SK-N-SH (cell line): ENCODE measurements around the gene GP1BA. TPM values are rescaled to one million over a fixed set of nuclear protein-coding genes. Genes with fewer than 3 reads are reported as not detected.

Source experiments
- CTCF ChIA-PET: fragments of 300-600, 350-600 bp; formaldehyde crosslinking; extraction: SDS; loops from one replicate; lab custom pipeline; 2021; lab: Yijun Ruan, JAX
- POLR2A ChIA-PET: fragments of 350-600 bp; sonication (Branson Sonifier 250); formaldehyde crosslinking; extraction: SDS; loops from one replicate; lab custom pipeline; 2020; ENCODE audit warnings: antibody characterized with exemption, inconsistent platforms; lab: Yijun Ruan, JAX
- DNase-seq: peaks from one replicate; pipeline ENCODE4 v3.0.0; 2012
- H2AFZ ChIP-seq: fragments of 200-600 bp; sonication (generic); 2 replicates; pipeline ENCODE4 v1.8.1; 2016; ENCODE audit warnings: antibody characterized with exemption, mild to moderate bottlenecking, low read depth
- H3F3A ChIP-seq: fragments of 200-600 bp; sonication (generic); replicated peaks from 2 replicates; pipeline ENCODE3; 2016; ENCODE audit warnings: antibody characterized with exemption, mild to moderate bottlenecking; ENCODE audit not compliant: insufficient read depth
- H3K27ac ChIP-seq, 2 experiments: fragments of 200-500 bp in 1 of 2; fragments of 200-600 bp in 1 of 2; sonication (Bioruptor generic) in 1 of 2; sonication (generic), shearing (Covaris generic) in 1 of 2; 2 replicates each; pipeline versions ENCODE4 v1.5.1 to v1.6.1; 2014 to 2016; ENCODE audit warnings: low read depth in 2 of 2, inconsistent platforms in 1 of 2, low read length in 1 of 2, mild to moderate bottlenecking in 1 of 2, mixed read lengths in 1 of 2
- H3K27me3 ChIP-seq: fragments of 200-600 bp; sonication (generic), shearing (Covaris generic); 2 replicates; pipeline ENCODE4 v1.6.1; 2016; ENCODE audit warnings: mixed run types; ENCODE audit not compliant: insufficient read depth
- H3K36me3 ChIP-seq, 2 experiments: fragments of 200-500 bp in 1 of 2; fragments of 200-600 bp in 1 of 2; sonication (Bioruptor generic) in 1 of 2; sonication (generic) in 1 of 2; replicated peaks in 1 of 2; 2 replicates each; pipeline versions ENCODE3 to v1.5.1; 2014 to 2016; ENCODE audit warnings: low read length in 1 of 2, mild to moderate bottlenecking in 1 of 2; ENCODE audit not compliant: insufficient read depth in 2 of 2, control insufficient read depth in 1 of 2
- H3K4me1 ChIP-seq, 2 experiments: fragments of 200-500 bp in 1 of 2; fragments of 200-600 bp in 1 of 2; sonication (Bioruptor generic) in 1 of 2; sonication (generic), shearing (Covaris generic) in 1 of 2; 2 replicates each; pipeline versions ENCODE4 v1.5.1 to v1.6.1; 2014 to 2016; ENCODE audit warnings: low read depth in 1 of 2, low read length in 1 of 2, mixed run types in 1 of 2; ENCODE audit not compliant: insufficient read depth in 2 of 2, control insufficient read depth in 1 of 2
- H3K4me2 ChIP-seq: fragments of 200-600 bp; sonication (generic), shearing (Covaris generic); 2 replicates; pipeline ENCODE4 v1.6.1; 2017; ENCODE audit warnings: mixed run types
- H3K4me3 ChIP-seq, 2 experiments: fragments of 200-500 bp in 1 of 2; fragments of 200-600 bp in 1 of 2; sonication (Bioruptor generic) in 1 of 2; sonication (generic), shearing (Covaris generic) in 1 of 2; 2 replicates each; pipeline versions ENCODE4 v1.5.1 to v1.8.1; 2014 to 2016; ENCODE audit warnings: low read depth in 2 of 2, inconsistent platforms in 1 of 2, low read length in 1 of 2, mild to moderate bottlenecking in 1 of 2, mixed read lengths in 1 of 2, moderate library complexity in 1 of 2
- H3K79me2 ChIP-seq: fragments of 200-600 bp; sonication (generic); 2 replicates; pipeline ENCODE4 v1.8.1; 2017; ENCODE audit warnings: mild to moderate bottlenecking; ENCODE audit not compliant: insufficient read depth
- H3K9ac ChIP-seq: fragments of 200-600 bp; sonication (generic); 2 replicates; pipeline ENCODE4 v1.6.1; 2017; ENCODE audit warnings: mixed run types
- H3K9me2 ChIP-seq: fragments of 200-600 bp; sonication (generic); 2 replicates; pipeline ENCODE4 v1.6.1; 2017; ENCODE audit warnings: mixed run types
- H3K9me3 ChIP-seq: fragments of 200-600 bp; sonication (generic); 2 replicates; pipeline ENCODE4 v1.6.1; 2017; ENCODE audit warnings: mixed run types, mild to moderate bottlenecking, moderate library complexity
- H4K20me1 ChIP-seq: fragments of 200-600 bp; sonication (generic); 2 replicates; pipeline ENCODE4 v1.6.1; 2017; ENCODE audit warnings: mild to moderate bottlenecking, mixed run types; ENCODE audit not compliant: insufficient read depth
- EZH2phosphoT487 ChIP-seq: fragments of 200-600 bp; sonication (generic); IDR thresholded peaks from 2 replicates; pipeline ENCODE4 v1.6.1; 2017; ENCODE audit warnings: low read depth, mixed run types, mild to moderate bottlenecking, antibody characterized with exemption, moderate library complexity, borderline replicate concordance
- FOSL2 ChIP-seq: IDR thresholded peaks from 2 replicates; pipeline ENCODE4 v1.4.0; 2012; ENCODE audit warnings: low read depth, mild to moderate bottlenecking, moderate library complexity, borderline replicate concordance
- FOXJ3 ChIP-seq: sonication (generic); formaldehyde crosslinking; IDR thresholded peaks from 2 replicates; pipeline ENCODE4 v1.5.1; 2020; ENCODE audit warnings: mild to moderate bottlenecking, missing genetic modification reagents
- FOXM1 ChIP-seq: IDR thresholded peaks from 2 replicates; pipeline ENCODE4 v1.4.0; 2012; ENCODE audit warnings: low read depth, mild to moderate bottlenecking
- IRF3 ChIP-seq: fragments of 150-350 bp; IDR thresholded peaks from 2 replicates; pipeline ENCODE4 v1.6.1; 2016; ENCODE audit warnings: mild to moderate bottlenecking, low read depth, low read length
- JUND ChIP-seq: IDR thresholded peaks from 2 replicates; pipeline ENCODE4 v1.4.0; 2012
- MAX ChIP-seq: IDR thresholded peaks from 2 replicates; pipeline ENCODE4 v1.4.0; 2012; ENCODE audit warnings: low read depth
- MXI1 ChIP-seq: IDR thresholded peaks from 2 replicates; pipeline ENCODE4 v1.6.1; 2012; ENCODE audit warnings: mild to moderate bottlenecking, low read depth, low read length, improper control_type of control experiment
- NFIC ChIP-seq: IDR thresholded peaks from 2 replicates; pipeline ENCODE4 v1.4.0; 2012; ENCODE audit warnings: borderline replicate concordance
- NRF1 ChIP-seq: IDR thresholded peaks from 2 replicates; pipeline ENCODE4 v1.6.1; 2012; ENCODE audit warnings: low read depth, mild to moderate bottlenecking, low read length
- POLR2AphosphoS5 ChIP-seq: IDR thresholded peaks from 2 replicates; pipeline ENCODE4 v1.6.1; 2012; ENCODE audit warnings: low read depth, low read length
- RXRA ChIP-seq: IDR thresholded peaks from 2 replicates; pipeline ENCODE4 v1.4.0; 2012; ENCODE audit warnings: low read depth, mild to moderate bottlenecking, borderline replicate concordance
- SIN3A ChIP-seq: IDR thresholded peaks from 2 replicates; pipeline ENCODE4 v1.6.1; 2012; ENCODE audit warnings: low read depth, mild to moderate bottlenecking, low read length, moderate library complexity, borderline replicate concordance
- SMC3 ChIP-seq: IDR thresholded peaks from 2 replicates; pipeline ENCODE4 v1.6.1; 2012; ENCODE audit warnings: low read depth, low read length, improper control_type of control experiment
- TAF1 ChIP-seq: IDR thresholded peaks from 2 replicates; pipeline ENCODE4 v1.6.1; 2012; ENCODE audit warnings: low read depth, mild to moderate bottlenecking, low read length, moderate library complexity, borderline replicate concordance
- TCF12 ChIP-seq: IDR thresholded peaks from 2 replicates; pipeline ENCODE4 v1.4.0; 2012
- TEAD4 ChIP-seq: IDR thresholded peaks from 2 replicates; pipeline ENCODE4 v1.4.0; 2012; ENCODE audit warnings: mild to moderate bottlenecking, borderline replicate concordance; ENCODE audit not compliant: insufficient read depth
- ZBTB33 ChIP-seq: IDR thresholded peaks from 2 replicates; pipeline ENCODE4 v1.4.0; 2012; ENCODE audit warnings: low read depth, borderline replicate concordance
- WGBS: methylation state at CpG from one replicate; pipeline ENCODE4 v1.1.6; 2017; ENCODE audit warnings: low lambda C conversion rate; 5-methylcytosine and 5-hydroxymethylcytosine counted together
- polyA plus RNA-seq, 3 experiments: library from polyadenylated mRNA; depleted of rRNA; stranded (reverse); fragments of >200 nt; gene quantifications; 2 replicates each; pipeline ENCODE4 v1.2.3, GENCODE V29; 2012

GP1BA gene
- polyA plus RNA-seq, 1 of the 3 experiments (the other 2 are of a cell fraction): not detected

DNA sequence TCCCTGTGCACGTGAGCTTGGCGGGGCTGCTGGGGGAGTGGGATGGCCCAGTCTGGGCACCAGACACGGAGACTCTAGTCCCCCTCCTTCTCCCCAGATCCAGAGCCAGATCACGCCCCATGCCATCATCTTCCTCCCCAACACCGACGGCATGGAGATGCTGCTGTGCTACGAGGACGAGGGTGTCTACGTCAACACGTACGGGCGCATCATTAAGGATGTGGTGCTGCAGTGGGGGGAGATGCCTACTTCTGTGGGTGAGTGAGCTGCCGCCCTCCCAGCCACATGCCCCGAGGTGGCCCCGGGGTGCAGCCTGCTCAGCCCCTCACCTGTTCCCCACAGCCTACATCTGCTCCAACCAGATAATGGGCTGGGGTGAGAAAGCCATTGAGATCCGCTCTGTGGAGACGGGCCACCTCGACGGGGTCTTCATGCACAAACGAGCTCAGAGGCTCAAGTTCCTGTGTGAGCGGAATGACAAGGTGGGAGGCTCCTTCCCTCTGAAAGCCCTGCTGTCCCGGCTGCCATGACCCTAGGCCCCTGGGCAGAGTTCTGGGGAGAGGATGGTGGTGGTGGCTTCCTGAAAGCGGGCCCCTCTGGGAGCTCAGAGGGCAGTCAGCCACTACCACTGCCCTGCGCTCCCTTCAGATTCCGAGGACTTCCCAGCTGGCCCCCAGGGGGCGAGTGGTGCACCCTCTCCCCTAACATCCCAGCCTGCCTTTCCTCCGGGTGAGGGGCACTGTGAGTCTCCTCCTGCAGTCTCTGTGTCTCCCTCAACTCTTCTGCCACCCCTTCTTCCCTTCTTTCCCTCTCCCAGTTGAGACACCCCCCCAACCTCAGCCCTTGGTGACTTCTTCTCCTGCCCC lies 35.5 kb upstream of the GP1BA start:
- Histone ChIP-seq H3K4me1 (no peaks in the 10 kb centered on the region), H4K20me1 (no peaks in the 10 kb centered on the region), H3F3A (no peaks in the 10 kb centered on the region), H3K9me3 (no peaks in the 10 kb centered on the region), H3K9ac (no peak overlapping the region), H2AFZ (no peak overlapping the region), H3K4me2 (no peak overlapping the region), H3K4me3 (no peak overlapping the region), H3K27ac (no peak overlapping the region), H3K36me3 (peaks cover 0 to 50% of the 10 kb centered on the region in 2 experiments), H3K9me2 (no peaks in the 10 kb centered on the region), H3K27me3 (no peaks in the 10 kb centered on the region), H3K79me2 (no peaks in the 10 kb centered on the region)
- DNase-seq: no peak
- ChIA-PET POLR2A (no interaction called here), CTCF (interaction anchor here (1.0 to 1.9 kb wide), 2 partner anchors 12 to 20 kb away, joined by 4 to 8 read pairs; no protein-coding TSS in a partner anchor)
- TF ChIP-seq MXI1 (no peak), SMC3 (no peak), TAF1 (no peak), NFIC (no peak), TEAD4 (no peak), FOXJ3 (no peak), NRF1 (no peak), FOSL2 (no peak), POLR2AphosphoS5 (no peak), TCF12 (no peak), EZH2phosphoT487 (no peak), JUND (no peak), MAX (no peak), SIN3A (no peak), RXRA (no peak), IRF3 (no peak), ZBTB33 (no peak), FOXM1 (no peak)
- WGBS: 97% methylated on average over 12 of the region's 27 CpGs
